Measurements from ENCODE around the gene CYLC1. TPM values are rescaled to one million over a fixed set of nuclear protein-coding genes. Genes with fewer than 3 reads are reported as not detected.

The CYLC1 gene
- total RNA-seq, 1 experiment from 2014 or later = not detected

DNA sequence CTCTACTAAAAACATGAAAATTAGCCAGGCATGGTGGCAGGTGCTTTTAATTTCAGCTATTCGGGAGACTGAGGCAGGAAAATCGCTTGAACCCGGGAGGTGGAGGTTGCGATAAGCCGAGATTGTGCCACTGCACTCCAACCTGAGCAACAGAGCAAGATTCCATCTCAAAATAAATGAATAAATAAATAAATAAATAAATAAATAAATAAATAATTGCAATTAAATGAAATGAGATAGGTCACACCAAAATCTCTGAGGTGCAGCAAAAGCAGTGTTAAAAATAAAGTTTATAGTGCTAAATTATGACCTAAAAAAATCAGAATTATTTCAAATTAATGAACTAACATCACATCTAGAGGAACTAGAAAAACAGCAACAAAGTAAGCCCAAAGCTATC, 13.6 kb upstream of the CYLC1 start:
- CTCF ChIA-PET = no interaction called here
- Histone ChIP-seq H3K27ac (ENCODE audit: low read length) (no peak overlapping the region), H3K4me1 (ENCODE audit: control insufficient read depth, insufficient read depth, low read length) (no peaks in the 10 kb centered on the region), H3K4me3 (ENCODE audit: low read depth in 2 of 2, low read length in 2 of 2) (no peak overlapping the region), H3K9me3 (ENCODE audit: control insufficient read depth, insufficient read depth, low read depth, low read length) (no peaks in the 10 kb centered on the region), H3K27me3 (ENCODE audit: control insufficient read depth, insufficient read depth, low read length) (no peaks in the 10 kb centered on the region), H3K36me3 (ENCODE audit: control insufficient read depth, insufficient read depth, low read length) (no peaks in the 10 kb centered on the region)
- TF ChIP-seq SIN3A (IDR thresholded peaks at IDR 0.05; ENCODE audit: borderline replicate concordance, insufficient read depth, low read depth, low read length) = no peak
- TF ChIP-seq, protein P1, sequence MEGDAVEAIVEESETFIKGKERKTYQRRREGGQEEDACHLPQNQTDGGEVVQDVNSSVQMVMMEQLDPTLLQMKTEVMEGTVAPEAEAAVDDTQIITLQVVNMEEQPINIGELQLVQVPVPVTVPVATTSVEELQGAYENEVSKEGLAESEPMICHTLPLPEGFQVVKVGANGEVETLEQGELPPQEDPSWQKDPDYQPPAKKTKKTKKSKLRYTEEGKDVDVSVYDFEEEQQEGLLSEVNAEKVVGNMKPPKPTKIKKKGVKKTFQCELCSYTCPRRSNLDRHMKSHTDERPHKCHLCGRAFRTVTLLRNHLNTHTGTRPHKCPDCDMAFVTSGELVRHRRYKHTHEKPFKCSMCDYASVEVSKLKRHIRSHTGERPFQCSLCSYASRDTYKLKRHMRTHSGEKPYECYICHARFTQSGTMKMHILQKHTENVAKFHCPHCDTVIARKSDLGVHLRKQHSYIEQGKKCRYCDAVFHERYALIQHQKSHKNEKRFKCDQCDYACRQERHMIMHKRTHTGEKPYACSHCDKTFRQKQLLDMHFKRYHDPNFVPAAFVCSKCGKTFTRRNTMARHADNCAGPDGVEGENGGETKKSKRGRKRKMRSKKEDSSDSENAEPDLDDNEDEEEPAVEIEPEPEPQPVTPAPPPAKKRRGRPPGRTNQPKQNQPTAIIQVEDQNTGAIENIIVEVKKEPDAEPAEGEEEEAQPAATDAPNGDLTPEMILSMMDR (IDR thresholded peaks at IDR 0.05) = no peak
- TF ChIP-seq POLR2AphosphoS5 (IDR thresholded peaks at IDR 0.05; ENCODE audit: low read depth, low read length) = no peak
- TF ChIP-seq, protein P2, sequence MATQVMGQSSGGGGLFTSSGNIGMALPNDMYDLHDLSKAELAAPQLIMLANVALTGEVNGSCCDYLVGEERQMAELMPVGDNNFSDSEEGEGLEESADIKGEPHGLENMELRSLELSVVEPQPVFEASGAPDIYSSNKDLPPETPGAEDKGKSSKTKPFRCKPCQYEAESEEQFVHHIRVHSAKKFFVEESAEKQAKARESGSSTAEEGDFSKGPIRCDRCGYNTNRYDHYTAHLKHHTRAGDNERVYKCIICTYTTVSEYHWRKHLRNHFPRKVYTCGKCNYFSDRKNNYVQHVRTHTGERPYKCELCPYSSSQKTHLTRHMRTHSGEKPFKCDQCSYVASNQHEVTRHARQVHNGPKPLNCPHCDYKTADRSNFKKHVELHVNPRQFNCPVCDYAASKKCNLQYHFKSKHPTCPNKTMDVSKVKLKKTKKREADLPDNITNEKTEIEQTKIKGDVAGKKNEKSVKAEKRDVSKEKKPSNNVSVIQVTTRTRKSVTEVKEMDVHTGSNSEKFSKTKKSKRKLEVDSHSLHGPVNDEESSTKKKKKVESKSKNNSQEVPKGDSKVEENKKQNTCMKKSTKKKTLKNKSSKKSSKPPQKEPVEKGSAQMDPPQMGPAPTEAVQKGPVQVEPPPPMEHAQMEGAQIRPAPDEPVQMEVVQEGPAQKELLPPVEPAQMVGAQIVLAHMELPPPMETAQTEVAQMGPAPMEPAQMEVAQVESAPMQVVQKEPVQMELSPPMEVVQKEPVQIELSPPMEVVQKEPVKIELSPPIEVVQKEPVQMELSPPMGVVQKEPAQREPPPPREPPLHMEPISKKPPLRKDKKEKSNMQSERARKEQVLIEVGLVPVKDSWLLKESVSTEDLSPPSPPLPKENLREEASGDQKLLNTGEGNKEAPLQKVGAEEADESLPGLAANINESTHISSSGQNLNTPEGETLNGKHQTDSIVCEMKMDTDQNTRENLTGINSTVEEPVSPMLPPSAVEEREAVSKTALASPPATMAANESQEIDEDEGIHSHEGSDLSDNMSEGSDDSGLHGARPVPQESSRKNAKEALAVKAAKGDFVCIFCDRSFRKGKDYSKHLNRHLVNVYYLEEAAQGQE (IDR thresholded peaks at IDR 0.05; ENCODE audit: insufficient read depth in 1 of 2, low read depth in 2 of 2, low read length in 1 of 2) = no peak
- no peak for TF ChIP-seq TCF7L2 (IDR thresholded peaks at IDR 0.05; ENCODE audit: low read depth, low read length)
- POLR2A ChIA-PET = no interaction called here
- in situ Hi-C loops (cut with HindIII; ENCODE audit: low pct_unique_long_range_greater_than_20kb, low sequenced_read_pairs) = no loop called here
- ATAC-seq = no peak
- intact Hi-C loops (cut with micrococcal nuclease; ENCODE audit: unreplicated experiment) = no loop called here
- no peak for DNase-seq (ENCODE audit: low read depth, low spot score)
- no TSS peak for BruUV-seq (replicated peaks)

DNA sequence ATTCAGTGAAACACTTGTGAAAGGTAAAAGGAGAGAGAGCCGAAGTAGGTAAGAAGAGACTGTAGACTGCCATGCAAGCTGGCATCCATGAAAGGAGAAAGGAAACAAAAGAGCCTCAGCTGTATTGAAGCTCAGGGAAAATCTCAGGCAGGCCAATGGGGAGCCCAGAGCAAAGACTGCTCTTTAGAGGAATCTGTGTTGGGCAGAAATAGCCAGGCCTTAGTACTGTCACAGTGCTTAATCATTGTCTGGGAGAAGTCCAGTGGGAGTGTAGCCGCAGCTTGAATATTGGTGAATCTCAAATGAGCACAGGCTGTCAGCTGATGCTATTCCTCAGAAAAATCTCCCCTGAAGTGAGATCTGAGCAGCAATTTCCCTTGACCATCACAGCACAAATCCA, 27.6 kb downstream of the CYLC1 start:
- Histone ChIP-seq H3K27me3 (ENCODE audit: control insufficient read depth, insufficient read depth, low read length) (no peaks in the 10 kb centered on the region), H3K4me3 (ENCODE audit: low read depth in 2 of 2, low read length in 2 of 2) (no peak overlapping the region), H3K36me3 (ENCODE audit: control insufficient read depth, insufficient read depth, low read length) (no peaks in the 10 kb centered on the region), H3K27ac (ENCODE audit: low read length) (no peak overlapping the region), H3K4me1 (ENCODE audit: control insufficient read depth, insufficient read depth, low read length) (no peaks in the 10 kb centered on the region), H3K9me3 (ENCODE audit: control insufficient read depth, insufficient read depth, low read depth, low read length) (no peaks in the 10 kb centered on the region)
- BruUV-seq (replicated peaks) = no TSS peak
- in situ Hi-C loops (cut with HindIII; ENCODE audit: low pct_unique_long_range_greater_than_20kb, low sequenced_read_pairs) (no loop called here), intact Hi-C loops (cut with micrococcal nuclease; ENCODE audit: unreplicated experiment) (no loop called here)
- ATAC-seq = no peak
- no peak for DNase-seq (ENCODE audit: low read depth, low spot score)
- TF ChIP-seq TCF7L2 (IDR thresholded peaks at IDR 0.05; ENCODE audit: low read depth, low read length) = no peak
- TF ChIP-seq SIN3A (IDR thresholded peaks at IDR 0.05; ENCODE audit: borderline replicate concordance, insufficient read depth, low read depth, low read length) = no peak
- TF ChIP-seq, protein P2 (IDR thresholded peaks at IDR 0.05; ENCODE audit: insufficient read depth in 1 of 2, low read depth in 2 of 2, low read length in 1 of 2) = no peak
- TF ChIP-seq, protein P1 (IDR thresholded peaks at IDR 0.05) = no peak
- TF ChIP-seq POLR2AphosphoS5 (IDR thresholded peaks at IDR 0.05; ENCODE audit: low read depth, low read length) = no peak
- ChIA-PET CTCF (no interaction called here), POLR2A (no interaction called here)
